Stimulated activated CD4-positive, alpha-beta T cell treated with anti-CD3 and anti-CD28 coated beads, Interleukin-4, amount 100 ng/mL, for 1 hour (primary cell): ENCODE results near the gene EMID1.

Experiments
- DNase-seq: peaks from one replicate; pipeline ENCODE4 v3.0.0-alpha.2; 2020

EMID1 gene

DNA sequence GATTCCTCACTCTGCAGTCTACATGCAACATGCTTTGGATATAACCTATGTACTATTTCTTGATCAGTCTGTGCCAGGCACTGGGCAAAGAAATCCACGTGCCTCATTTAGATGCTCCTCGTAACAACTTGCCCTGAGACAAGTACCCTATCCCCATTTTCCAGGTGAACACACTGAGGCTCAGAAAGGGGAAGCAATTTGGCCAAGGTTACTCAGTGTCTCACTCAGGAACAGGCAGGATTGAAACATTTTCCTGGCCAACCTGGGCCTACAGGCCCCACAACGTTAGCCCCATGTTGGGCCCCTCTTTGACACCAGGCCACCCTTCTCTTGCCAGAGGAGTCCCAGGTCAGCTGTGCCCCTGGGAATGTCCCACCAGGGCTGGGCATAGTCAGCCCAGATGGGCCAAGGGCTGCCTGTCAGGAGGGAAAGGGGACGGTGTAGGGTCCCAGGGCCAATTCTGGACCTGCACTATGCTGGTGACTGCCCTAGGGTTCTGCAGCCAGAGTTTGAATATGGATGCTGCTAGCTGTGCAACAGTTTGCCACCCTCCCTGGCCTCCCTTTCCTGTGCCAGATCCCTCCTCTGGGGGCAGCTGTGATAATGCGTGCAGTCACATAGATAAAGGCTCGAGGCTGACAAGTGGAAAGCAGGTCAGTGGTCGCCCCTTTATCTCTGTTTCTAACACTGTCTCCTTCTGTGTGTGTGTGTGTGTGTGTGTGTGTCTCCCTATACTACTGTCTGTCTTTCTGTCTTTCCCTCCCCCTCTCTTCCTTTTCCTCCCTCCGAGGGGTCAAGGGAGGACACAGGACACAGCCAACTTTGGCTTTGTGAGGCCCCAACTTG is 10.4 kb upstream of the EMID1 start:
- no peak for DNase-seq

DNA sequence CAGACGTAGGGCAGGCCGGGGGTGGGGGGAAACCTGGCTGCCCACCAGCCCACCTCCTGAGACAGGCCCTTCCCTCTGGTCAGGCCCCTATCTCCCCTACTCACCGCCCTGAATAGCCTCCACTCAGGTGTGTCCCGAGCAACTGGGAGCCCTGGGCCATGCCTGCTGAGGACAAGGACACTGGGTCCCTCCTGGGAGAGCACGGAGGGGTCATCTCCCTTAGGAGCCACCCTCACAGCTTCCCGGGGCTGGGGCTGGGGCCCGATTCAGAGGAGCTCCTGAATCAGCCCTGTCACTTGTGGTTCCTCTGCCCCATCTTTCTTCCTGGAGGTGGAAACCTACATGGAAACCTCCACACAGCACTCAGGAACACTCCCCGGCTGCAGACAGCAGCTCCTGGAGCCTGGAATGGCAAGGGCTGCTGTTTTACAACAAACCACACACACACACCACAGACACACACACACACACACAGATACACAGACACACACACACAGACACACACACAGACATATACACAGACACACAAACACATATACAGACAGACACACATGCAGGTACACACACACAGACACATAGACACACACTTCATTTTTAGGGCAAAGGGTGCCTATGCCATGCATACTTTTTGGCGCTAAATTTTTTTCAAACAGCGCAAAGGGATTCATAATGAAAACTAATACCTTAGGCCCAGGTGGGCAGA is 9.6 kb upstream of the EMID1 start:
- DNase-seq = no peak

DNA sequence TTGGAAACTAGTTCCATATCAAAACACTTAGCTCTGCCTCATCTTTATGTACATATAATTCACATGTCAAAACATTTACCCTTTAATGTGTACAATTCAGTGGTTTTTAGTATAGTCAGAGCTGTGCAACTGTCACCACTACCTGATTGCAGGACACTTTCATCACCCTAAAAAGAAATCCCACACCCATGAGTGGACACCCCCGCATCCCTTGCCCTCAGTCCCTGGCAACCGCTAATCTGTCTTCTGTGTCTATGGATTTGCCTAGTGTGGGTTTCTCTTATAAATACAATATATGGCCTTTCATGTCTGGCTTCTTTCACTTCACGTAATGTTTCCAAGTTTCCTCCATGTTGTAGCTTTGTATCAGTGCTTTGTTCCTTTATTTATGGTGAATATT is 8.6 kb upstream of the EMID1 start:
- DNase-seq = no peak

DNA sequence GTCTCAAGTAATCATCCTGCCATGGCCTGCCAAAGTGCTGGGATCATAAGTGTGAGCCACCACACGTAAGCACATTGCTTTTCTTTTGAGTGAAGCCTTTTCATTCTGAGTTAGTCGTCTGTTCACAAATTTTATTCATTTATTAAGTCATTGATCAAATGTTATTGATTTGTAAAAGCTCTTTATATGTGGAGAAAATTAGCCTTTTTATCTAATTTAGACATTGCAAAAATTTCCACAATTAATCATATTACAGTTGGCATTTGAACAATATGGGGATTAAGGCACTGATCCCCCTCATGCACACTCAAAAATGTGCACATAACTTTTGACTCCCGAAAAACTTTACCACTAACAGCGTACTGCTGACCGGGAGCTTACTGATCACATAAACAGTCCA is 7.5 kb upstream of the EMID1 start:
- no peak for DNase-seq

DNA sequence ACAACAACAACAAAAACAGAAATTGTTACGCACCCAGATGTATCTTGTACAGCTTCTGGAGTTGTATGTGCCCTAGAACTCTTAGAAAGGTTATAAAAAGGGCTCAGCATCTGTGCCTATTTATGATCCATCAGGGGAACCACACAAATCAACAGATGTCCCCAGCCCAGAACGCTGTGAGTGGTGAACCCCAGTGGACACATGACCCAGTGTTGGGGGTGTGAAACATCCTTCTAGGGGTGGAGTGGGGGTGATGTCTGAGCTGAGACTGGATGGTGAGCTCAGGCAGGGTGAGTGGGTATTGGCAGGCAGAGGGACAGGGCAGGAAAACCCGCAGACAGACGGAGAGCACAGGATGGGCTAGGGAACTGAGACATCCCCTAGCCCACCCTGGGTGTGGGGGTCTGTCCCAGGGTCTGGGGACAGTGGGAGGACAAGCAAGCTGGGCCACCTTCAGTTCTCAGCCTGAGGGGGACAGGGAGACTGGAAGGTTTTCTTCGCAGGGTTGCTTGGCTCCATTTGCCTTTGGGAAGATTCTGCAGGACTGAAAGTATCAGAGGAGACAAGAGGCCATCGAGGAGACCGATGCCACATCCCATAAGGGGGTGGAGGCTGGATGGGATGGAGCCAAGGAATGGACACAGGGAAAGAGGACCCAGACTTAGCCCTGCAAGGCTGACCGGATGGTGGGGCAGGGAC is 5.8 kb upstream of the EMID1 start:
- DNase-seq = no peak

DNA sequence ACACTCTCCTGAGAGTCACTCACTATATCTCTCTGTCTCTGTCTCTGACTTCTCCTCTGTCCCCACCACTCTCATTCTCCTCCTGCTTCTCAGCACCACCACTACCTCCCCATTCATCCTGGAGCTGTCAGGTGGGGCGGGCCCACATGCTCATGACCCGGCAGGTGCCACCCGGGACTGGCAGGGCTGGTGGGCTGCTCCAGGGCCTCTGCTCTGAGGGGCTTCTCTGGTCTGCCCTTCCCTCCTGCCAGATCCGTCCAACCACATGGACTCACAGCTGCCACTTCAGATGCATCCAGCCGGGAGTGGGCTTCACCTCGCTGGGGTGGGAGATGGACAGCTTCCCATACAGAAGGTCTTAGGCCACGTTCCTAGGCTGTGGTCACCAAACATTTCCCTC is 4.8 kb upstream of the EMID1 start:
- DNase-seq = no peak

DNA sequence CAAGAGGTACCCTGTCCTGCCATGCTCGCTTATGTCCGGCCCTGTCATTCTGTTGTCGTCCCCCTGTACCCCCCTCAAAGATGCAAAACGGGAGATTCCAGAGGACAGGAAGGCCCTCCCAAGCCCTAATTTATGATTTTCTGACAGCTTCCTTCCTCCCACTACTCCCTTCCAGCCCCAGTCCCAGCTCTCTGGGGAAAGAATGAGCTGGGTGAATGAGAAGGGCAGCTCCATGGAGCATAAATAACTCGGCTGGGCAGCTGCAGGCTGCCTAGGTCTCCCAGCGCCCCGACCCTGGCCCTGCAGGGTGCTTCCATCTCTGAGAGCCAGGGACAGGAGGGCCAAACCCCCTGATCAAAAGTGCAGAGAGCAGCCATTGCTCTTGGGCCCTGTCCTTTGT is 3.9 kb upstream of the EMID1 start:
- DNase-seq = no peak

DNA sequence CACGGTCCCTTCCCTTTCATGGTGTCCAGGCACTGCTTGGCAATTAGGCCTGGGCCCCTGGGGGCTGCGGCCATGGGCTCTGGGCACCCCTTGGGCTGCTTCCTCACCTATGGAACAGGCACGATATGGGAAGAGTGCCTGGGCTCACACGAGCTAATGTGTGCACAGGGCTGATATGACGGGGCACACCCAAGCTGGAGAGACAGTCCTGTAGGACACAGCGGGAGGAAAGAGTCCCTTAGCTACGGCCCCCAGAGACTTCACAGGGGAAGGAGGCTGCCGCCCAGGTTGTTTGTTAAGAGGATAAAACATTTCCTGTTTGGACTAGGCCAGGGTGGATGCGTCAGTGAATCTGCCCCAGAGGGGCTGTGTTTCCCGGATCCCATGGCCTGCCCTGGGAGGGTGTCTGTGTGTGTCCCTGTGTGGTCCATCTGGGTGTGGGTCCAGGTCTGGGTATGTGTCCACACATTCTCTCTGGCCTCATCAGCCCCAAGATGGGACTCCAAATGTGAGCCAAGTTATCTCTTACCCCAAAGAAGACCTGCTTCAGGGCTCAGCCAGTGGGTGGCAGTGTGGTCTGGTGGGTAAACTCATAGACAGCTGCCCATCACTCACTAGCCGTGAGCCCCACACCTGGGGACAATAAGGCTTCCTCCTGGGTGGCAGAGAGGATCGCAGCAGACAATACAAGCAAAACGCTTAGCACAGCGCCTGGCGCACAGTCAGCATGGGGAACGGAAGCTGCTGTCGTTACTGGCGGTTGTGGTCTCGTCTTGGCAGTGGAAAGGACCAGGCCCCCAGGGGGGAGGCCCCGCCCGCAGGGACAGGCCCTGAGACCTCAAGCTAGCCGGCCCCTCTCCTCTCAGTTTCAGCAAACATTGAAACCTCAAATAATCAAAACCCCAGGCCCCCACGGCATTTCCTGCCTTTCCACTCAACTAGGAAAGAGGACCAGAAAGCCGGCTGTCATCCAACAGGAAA is 3.2 kb upstream of the EMID1 start:
- peak; percentile 30 for DNase-seq

DNA sequence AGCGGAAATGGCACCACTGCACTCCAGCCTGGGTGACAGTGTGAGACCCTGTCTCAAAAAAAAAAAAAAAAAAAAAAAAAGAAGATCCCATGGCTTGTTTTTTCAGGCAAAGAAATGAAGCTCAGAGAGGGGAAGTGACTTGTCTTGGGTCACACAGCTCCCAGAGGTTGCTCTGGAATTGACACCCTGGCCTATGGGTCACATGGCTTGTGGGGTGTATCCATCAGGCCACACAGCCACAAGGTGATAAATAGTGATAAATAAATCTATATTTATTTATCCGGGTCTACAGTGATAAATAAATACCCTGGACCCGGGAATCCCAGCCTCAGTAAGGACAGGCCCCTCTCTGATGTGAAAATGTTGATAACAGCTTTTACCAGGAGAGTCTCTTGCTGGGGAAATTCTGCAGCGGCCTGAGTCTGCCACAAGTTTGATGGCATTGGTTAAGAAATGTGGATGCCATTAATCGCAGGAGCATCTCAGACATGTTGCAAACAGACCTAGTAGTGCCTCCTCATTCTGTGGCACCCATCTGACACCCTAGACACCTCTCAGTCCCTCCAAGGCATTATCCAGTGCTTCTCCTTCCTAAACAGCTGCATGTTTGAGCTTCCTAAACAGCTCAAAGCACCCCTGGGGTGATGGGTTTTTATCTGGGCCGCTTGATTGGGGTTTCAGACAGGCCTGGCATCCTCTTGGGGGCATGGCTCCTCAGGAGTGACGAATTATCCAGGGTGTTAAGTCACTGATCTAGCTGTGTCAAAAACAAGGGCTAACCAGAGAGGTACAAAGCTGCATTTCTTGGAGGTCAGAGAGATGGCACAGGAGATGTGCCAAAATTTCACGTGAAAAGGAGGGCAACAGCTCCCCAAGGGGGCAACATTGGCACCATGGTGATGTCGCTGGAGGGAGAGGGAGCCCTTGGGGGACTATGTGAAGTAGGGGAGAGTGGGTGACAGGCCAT is 1.9 kb upstream of the EMID1 start:
- DNase-seq = no peak

DNA sequence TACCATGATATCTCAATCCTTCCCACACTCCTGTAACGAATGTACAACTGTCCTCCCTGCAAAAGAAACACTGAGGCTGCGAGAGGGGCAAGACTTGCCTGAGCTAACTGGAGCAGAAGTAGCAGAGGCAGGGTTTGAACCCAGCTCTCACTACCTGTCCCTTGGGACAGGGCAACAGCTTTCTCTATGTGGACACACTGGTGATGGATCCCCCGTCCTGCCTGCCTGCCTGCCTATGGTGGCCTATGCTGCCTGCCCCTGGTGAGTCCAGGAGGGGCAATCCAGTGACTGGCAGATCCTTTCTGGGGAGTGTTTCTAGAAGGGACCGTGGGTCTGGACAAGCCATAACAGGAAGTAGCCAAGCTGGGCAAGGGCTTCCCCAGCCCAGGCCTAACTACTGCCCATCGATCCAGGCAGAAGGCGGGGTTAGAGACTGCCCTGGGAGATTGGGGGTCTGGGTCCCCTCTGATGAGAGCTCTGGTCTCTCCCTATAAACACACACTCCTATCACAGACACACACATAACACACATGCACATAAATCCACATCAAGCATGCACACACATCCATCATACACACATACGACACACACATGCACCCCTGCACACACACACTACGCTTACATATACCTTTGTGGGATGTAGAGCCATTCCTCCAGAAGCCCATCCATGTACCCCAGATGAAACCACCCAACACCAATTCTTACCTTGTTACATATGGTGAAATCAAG is 1.1 kb upstream of the EMID1 start:
- no peak for DNase-seq

DNA sequence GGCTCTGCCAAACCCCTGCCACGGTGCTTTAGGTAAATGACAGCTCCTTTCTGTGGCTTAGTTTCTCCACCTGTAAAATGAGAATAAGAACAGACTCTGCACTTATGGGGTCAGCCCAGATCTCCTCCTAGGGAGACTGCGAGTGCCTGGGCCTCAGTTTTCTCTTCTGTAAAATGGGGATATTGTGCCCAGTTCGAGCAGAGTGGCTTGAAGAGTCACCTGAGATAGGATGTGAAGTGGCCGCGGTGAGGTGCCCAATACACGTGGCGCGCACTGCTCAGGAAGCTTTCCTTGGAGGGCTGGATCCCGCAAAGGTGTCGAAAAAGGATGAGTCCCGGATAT is 473 bp upstream of the EMID1 start:
- DNase-seq = no peak

DNA sequence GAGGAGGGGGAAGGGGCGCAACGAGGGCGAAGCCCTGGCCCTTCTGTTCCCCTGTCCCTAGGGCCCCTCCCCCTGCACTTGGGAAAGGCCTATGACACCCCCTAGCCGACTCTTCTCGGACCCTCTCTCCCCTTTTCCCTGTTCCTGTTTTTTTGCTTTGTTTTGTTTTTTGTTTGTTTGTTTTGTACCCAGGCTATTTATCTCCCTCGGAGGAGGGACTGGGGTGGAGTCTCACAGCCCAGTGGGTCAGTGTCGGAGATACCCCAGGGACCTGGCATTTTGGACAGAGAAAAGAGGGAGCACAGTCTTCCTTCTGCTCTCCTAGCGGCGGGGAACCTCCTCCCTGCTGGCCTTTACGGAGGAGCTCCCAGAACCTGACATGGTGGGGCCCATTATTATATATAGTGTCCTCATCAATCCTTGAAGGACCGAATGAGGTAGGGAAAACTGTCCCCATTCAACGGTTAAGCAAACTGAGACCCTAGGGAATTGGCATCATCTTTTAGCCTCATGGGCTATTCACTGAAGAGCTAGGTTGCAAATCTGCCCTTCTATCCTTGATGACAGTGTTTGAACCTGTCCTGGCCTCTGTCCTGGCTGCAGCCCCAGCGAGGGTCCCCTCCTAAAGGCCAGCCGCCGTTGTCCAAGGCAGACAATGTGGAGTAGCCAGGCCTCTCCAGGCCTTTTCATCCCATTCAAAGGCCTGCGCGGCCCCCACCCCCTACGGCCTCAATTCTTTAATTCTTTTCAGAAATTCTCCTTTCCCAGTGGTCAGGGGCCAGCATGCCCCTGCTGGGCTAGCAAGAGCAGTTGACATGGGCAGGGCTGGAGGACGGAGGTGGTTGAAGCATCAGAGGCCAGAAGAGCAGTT is 911 bp downstream of the EMID1 start:
- DNase-seq = no peak

DNA sequence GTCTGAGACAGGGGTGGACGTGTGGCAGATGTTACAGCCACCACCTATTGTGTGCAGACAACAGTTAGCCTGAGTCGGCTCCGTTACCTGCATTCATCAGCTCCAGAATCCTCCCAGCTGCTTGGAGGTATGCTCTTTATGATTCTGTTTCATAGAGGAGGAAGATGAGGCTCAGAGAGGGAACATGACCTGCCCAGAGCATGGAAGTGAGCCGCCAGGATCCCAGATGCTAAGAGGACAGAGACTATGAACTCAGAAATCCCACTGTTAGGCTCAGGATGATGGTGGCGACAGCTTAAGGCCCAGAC is 1.5 kb downstream of the EMID1 start:
- no peak for DNase-seq

DNA sequence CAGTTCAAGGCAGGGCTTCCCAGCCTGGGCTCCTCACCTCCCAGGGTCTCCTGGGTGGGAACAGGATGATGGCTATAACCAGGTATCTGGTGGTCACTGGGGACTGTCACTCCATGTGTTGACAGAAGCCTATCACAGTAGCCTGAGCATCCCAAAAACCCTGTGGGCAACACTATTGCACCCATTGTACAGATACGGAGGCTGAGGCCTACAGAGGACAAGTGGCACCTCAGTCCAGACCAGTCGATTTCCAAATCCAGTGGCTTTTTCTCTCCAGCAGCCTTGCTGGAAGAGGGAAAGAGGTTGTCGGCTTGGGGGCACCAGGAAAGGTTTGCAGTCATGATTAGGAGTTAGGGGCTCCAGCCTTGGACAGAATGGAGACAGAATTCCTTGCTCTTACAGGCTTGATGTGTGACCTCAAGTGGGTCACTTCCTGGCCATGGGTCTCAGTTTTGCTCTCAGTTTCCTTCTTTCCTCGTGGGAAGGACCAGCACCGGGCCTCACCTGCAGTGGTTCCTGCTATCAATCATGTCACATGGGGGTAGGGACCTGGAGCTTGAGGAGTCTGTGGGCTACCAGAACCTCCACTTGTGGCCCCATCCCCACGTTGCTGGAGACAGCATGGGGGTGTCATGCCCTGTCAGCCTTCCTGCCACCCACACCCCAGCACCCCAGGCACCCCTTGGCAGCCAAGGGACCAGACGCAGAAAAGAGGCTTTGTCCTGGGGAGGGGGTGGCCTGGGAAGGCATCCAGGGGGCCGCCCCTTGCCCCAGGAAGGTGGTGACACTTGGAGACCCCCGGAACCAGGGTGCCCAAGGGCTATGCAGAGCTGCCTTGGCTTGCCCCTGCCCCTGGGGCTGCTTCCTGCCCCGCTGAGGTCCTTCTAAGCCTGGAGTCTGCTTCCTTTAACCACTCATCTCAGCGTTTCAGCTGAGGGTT is 2.1 kb downstream of the EMID1 start:
- DNase-seq = no peak

DNA sequence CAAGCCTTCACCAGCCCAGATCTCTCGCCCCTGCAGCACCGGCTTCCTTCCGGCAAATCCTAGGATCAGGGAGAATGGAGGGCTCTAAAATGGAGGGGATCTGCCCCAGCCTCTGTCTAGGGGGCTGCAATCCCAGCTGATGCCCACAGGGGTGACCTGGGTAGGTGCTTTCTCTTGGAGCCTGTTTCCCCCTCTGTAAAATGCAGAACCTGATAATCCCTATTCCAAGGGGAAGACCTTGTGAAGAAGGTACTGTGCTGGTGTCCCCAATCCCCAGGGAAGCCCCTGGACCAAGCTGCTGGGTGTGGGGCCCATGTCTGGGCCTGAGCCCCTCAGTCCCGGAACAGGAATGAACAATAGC is 2.8 kb downstream of the EMID1 start:
- no peak for DNase-seq

DNA sequence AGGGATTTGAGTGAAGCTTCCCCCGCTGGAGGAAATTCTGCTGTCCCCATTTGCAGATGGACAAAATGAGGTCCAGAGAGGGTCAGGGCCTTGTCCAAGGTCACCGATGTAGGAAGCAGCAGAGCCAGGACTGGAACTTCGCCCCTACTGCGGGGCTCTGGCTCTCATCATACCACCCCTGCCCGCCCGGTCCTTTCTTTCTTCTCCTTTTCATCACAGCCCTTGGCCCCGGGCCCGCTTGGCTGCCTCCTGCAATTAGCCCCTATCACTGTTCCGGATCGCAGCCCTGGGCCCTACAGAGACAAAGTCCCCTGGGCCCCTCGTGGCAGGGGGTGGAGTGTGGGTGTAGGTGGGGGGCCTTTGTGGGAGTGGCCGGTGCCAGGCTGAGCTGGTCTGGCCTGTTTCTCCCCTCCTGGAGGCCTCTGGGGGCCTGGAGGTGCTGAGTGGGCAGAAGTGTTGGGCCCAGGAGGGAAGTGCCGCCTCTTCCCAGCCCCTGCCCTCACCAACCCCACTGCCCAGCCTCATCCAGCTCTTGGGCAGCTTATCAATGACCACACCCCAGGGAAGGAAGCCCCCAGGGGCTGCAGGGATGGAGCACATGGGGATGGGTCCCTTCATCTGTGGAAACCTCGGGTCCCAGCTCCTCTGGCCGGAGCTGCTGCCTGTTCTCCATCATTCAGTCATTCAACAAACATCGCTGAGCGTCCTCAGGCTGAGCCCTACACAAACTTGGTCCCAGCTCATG is 3.4 kb downstream of the EMID1 start:
- no peak for DNase-seq

DNA sequence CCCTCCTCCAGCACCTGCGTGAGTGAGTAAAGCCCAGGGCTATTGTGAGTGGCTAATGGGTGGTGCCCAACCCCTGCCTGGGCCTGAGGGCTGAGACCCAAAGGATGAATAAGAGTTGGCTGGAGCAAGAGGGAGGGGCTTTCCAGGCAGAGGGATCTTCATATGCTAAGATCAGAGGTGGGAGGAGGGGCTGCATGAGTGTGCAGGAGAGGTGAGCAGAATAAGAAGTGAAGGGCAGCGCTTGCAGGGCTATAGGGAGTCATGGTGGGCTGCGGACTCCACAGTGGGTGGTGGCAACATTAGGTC is 3.9 kb downstream of the EMID1 start:
- DNase-seq = no peak

DNA sequence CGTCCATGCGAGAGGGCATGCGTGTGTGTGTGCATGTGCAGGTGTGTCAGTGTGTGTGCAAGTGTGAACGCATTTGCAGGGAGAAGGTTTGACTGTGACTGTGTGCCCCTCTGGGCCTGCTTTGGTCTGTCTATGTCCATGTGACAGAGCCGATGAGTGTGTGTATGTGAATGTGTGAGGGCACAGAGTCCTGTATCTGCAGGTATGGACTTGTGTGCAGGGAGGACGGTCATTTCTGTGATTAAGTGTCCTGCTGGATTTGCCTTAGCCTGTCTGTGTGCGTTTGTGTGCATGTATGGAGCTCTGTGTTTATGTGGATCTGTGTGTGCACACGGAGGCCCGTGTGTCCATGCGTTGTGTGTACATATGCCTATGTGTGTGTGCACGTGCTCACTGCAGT is 5.4 kb downstream of the EMID1 start:
- DNase-seq = no peak
